Lung (tissue), 12 donors: ENCODE data around the gene RAB11A. TPM values are rescaled to one million over a fixed set of nuclear protein-coding genes. Genes with fewer than 3 reads are reported as not detected.

ENCODE experiments used
- ATAC-seq: fragments of 200-7000 bp; cut with Tn5 transposase; one replicate; pipeline ENCODE4 v1.9.1; 2020; ENCODE audit warnings: moderate number of reproducible peaks; ENCODE audit not compliant: insufficient read depth, low FRiP score
- DNase-seq, 3 donors: peaks; one replicate each; pipeline ENCODE4 v3.0.0-alpha.2; 2013 to 2017
- H3K27ac ChIP-seq, 2 donors: one replicate each; pipeline ENCODE4 v1.5.1; 2013; ENCODE audit warnings: mild to moderate bottlenecking in 2 of 2, moderate library complexity in 2 of 2, control low read depth in 1 of 2, inconsistent platforms in 1 of 2, low read depth in 1 of 2, low read length in 1 of 2
- H3K27me3 ChIP-seq, 3 donors: one replicate each; pipeline ENCODE4 v1.5.1; 2013; ENCODE audit warnings: low read length in 2 of 3; ENCODE audit not compliant: control insufficient read depth in 3 of 3, insufficient read depth in 3 of 3
- H3K36me3 ChIP-seq, 4 donors: one replicate each; pipeline ENCODE4 v1.5.1; 2013; ENCODE audit warnings: low read length in 4 of 4, mild to moderate bottlenecking in 1 of 4, moderate library complexity in 1 of 4; ENCODE audit not compliant: control insufficient read depth in 4 of 4, insufficient read depth in 4 of 4
- H3K4me1 ChIP-seq, 5 donors: one replicate each; pipeline ENCODE4 v1.5.1; 2013; ENCODE audit warnings: low read length in 5 of 5, mild to moderate bottlenecking in 2 of 5, moderate library complexity in 1 of 5; ENCODE audit not compliant: control insufficient read depth in 5 of 5, insufficient read depth in 5 of 5
- H3K4me3 ChIP-seq: one replicate; pipeline ENCODE4 v1.5.1; 2013; ENCODE audit warnings: mild to moderate bottlenecking, control low read depth, moderate library complexity
- H3K9ac ChIP-seq, 2 donors: one replicate each; pipeline ENCODE4 v1.5.1; 2013; ENCODE audit warnings: low read length in 2 of 2, control low read depth in 1 of 2; ENCODE audit not compliant: insufficient read depth in 1 of 2
- H3K9me3 ChIP-seq, 4 donors: one replicate each; pipeline ENCODE4 v1.5.1; 2013; ENCODE audit warnings: low read length in 3 of 4, mild to moderate bottlenecking in 1 of 4, moderate library complexity in 1 of 4; ENCODE audit not compliant: control insufficient read depth in 4 of 4, insufficient read depth in 3 of 4
- WGBS, 2 donors: extraction: QIAGEN DNeasy Blood & Tissue Kit; methylation state at CpG; one replicate each; pipeline ENCODE4 v1.1.7; 2013; 5-methylcytosine and 5-hydroxymethylcytosine counted together
- polyA plus RNA-seq, 2 donors: library from polyadenylated mRNA; stranded (reverse); fragments of 200-250 nt; gene quantifications; one replicate each; pipeline ENCODE4 v1.2.1, GENCODE V29; 2013
- total RNA-seq, 2 donors: library from RNA; depleted of rRNA in 1 of 2; stranded (reverse); fragments of >200 nt in 1 of 2; gene quantifications; one replicate each; pipeline ENCODE4 v1.2.1, GENCODE V29; 2014 to 2021
- TF ChIP-seq, protein P1 (sequence below): IDR thresholded peaks from 2 replicates; pipeline ENCODE4 v1.5.1; 2012; ENCODE audit warnings: mild to moderate bottlenecking; ENCODE audit errors: control extremely low read depth, extremely low read depth
- donor health status: control.
- donor health status: control.
- donor health status: Bipolar disorder and iron deficiency.
- donor health status: healthy.
- donor health status: DM: yes; HTN: yes; CAD: no.

Gene RAB11A
- total and polyA plus RNA-seq, 4 donors = 120 to 313 (median 232) TPM

- 100% methylated on average over 1 of the region's 1 CpG for WGBS, 2 donors
- TF ChIP-seq, protein P1, sequence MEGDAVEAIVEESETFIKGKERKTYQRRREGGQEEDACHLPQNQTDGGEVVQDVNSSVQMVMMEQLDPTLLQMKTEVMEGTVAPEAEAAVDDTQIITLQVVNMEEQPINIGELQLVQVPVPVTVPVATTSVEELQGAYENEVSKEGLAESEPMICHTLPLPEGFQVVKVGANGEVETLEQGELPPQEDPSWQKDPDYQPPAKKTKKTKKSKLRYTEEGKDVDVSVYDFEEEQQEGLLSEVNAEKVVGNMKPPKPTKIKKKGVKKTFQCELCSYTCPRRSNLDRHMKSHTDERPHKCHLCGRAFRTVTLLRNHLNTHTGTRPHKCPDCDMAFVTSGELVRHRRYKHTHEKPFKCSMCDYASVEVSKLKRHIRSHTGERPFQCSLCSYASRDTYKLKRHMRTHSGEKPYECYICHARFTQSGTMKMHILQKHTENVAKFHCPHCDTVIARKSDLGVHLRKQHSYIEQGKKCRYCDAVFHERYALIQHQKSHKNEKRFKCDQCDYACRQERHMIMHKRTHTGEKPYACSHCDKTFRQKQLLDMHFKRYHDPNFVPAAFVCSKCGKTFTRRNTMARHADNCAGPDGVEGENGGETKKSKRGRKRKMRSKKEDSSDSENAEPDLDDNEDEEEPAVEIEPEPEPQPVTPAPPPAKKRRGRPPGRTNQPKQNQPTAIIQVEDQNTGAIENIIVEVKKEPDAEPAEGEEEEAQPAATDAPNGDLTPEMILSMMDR = no peak
These were observed 57.2 kb downstream of the RAB11A start for GRCh38 chr15:65926459-65926858.

DNA sequence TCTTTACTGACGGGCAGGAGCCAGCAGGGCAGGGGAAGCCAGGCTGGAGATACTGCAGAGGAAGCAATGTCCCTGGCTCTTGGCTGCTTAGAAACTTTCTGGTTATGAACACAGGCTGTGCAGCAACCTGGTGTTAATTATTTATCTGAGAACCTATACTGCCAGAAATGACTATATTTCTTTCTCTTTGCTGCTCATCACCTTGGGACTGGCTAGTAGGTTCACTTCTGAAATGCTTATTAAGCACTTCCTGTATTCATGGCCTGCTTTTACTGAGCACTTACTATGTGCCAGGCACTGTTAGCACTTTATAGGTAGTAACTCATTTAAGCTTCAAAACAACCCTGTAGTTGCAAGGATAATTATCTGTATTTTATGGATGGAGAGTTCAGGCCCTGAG is 57.6 kb downstream of the RAB11A start:
- H3K27ac ChIP-seq = no peak overlapping the region
- ATAC-seq (no peak), DNase-seq (no peak)
- H3K36me3 ChIP-seq = peaks cover 0 to 1% (median 0%) of the 10 kb centered on the region in 4 donors
- H3K27me3 ChIP-seq = no peaks in the 10 kb centered on the region
- H3K9ac ChIP-seq = no peak overlapping the region
- H3K4me3 ChIP-seq = no peak overlapping the region
- WGBS, 2 donors = 99 to 100% methylated on average over 1 of the region's 1 CpG
- no peaks in the 10 kb centered on the region for H3K4me1 ChIP-seq
- TF ChIP-seq, protein P1 = no peak
- no peaks in the 10 kb centered on the region for H3K9me3 ChIP-seq

More at GRCh38 chr15:65926459-65926858, 57.2 kb downstream of the RAB11A start:
- no peak for DNase-seq
- no peak overlapping the region for H3K9ac ChIP-seq
- no peak overlapping the region for H3K27ac ChIP-seq
- peaks cover 0 to 1% (median 0%) of the 10 kb centered on the region in 4 donors for H3K36me3 ChIP-seq
- H3K27me3 ChIP-seq = no peaks in the 10 kb centered on the region
- H3K9me3 ChIP-seq = no peaks in the 10 kb centered on the region
- H3K4me3 ChIP-seq = no peak overlapping the region
- no peak for ATAC-seq
- no peaks in the 10 kb centered on the region for H3K4me1 ChIP-seq

DNA sequence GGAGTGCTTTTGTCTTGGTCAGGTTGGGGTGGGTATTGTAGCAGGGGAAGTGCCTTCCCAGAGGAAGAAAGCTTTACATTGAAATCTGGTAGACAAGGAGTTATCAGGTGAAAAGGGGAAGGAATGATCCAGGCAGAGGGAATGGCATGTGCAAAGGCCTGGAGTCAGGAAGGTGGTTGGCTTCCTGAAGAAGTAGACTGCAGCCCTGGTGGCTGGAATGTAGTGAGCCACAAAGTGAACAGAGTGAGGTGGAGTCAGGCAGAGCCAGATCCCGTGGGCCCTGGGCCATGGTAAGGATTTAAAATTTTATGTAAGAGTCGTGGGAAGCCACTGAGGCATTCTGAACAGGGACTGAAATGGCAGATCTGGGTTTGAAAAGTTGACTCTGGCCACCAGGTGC is 58.3 kb downstream of the RAB11A start:
- Histone ChIP-seq H3K9ac (no peak overlapping the region), H3K27ac (no peak overlapping the region), H3K27me3 (no peaks in the 10 kb centered on the region), H3K4me3 (no peak overlapping the region), H3K4me1 (no peaks in the 10 kb centered on the region), H3K36me3 (peaks cover 0 to 1% (median 0%) of the 10 kb centered on the region in 4 donors), H3K9me3 (no peaks in the 10 kb centered on the region)
- no peak for DNase-seq
- no peak for ATAC-seq
- 79 to 81% methylated on average over 2 of the region's 2 CpGs for WGBS, 2 donors
- TF ChIP-seq, protein P1 = no peak

- no peak overlapping the region for H3K27ac ChIP-seq
- no peak overlapping the region for H3K9ac ChIP-seq
- ATAC-seq (no peak), DNase-seq (no peak)
- WGBS, 2 donors = 90 to 96% methylated on average over 7 of the region's 7 CpGs
- H3K4me1 ChIP-seq = no peaks in the 10 kb centered on the region
- H3K36me3 ChIP-seq = peaks cover 0 to 1% (median 0%) of the 10 kb centered on the region in 4 donors
- H3K9me3 ChIP-seq = no peaks in the 10 kb centered on the region
- no peak overlapping the region for H3K4me3 ChIP-seq
- TF ChIP-seq, protein P1 = no peak
- H3K27me3 ChIP-seq = no peaks in the 10 kb centered on the region
These were observed 60.3 kb downstream of the RAB11A start for GRCh38 chr15:65929573-65929972.
